Renal cortical epithelial cell (primary cell): ENCODE data around the gene TAF1. TPM values are rescaled to one million over a fixed set of nuclear protein-coding genes. Genes with fewer than 3 reads are reported as not detected.
"Not testable (repeated sequence)": the region's sequence is repeated elsewhere in the genome, so short reads cannot be mapped to it uniquely, and the experiment has no call there.

Source experiments
- DNase-seq: peaks from one replicate; pipeline ENCODE4 v3.0.0-alpha.2; 2011; ENCODE audit warnings: low read depth
- total RNA-seq: library from RNA; depleted of rRNA; stranded (reverse); fragments of >200 nt; gene quantifications from 2 replicates; pipeline ENCODE4 v1.2.3, GENCODE V29; 2014

The TAF1 gene
- total RNA-seq, 1 donor from 2014 or later = 68.4 TPM

DNA sequence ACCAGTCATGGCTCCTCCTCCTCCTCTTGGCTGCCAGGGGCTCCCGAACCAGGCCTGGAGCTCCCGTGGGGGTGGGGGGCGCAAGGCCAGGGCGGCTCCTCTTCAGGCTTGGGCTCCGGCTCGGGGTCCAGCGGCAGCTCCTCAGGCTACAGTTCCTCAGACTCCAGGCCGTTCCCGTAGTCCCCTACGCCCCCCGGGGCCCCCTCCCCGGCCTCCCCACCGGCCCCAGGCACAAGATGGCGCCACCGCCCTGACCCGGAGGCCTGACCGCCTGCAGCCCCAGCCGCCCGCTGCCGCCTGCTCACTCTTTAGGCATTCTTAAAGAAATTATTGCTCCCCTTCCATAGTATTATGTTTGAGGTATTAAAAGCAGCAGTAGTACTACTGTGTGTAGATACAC lies 54.5 kb downstream of the TAF1 start:
- DNase-seq = no peak

DNA sequence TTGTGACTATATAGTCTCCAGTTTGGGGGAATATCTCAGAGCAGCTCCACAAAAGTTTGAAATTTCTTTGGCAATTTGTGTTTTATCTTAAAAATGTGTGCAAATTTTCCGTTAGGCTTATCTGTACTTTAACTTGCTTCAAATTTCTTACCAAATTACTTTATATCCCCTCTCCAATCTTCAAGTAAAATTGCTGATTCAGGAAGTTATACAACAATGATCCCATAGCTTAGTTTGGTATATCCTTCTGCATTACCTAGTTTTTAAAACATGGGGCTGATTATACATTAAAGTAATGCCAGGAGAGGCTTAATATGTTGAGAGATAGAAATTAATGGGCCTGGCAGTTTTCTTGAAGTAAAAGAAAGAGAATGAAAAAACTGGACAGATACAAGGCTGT lies 66.6 kb downstream of the TAF1 start:
- DNase-seq = no peak

DNA sequence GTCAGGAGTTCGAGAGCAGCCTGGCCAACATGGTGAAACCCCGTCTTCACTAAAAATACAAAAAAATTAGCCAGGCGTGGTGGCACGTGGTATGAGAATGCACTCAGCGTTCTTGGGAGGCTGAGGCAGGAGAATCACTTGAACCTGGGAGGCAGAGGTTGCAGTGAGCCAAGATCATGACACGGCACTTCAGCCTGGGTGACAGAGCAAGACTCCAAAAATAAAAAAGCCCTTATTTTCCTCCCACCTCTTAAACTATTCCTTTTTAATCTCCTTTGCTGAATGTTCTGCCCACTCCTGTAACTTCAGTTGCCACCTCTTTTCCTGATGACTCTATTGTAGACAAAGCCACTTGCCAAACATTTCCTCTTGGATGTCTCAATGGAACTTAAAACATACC lies 72.6 kb downstream of the TAF1 start:
- DNase-seq = no peak

- DNase-seq = no peak
Measured at GRCh38 chrX:71439420-71439819, 73.3 kb downstream of the TAF1 start.

DNA sequence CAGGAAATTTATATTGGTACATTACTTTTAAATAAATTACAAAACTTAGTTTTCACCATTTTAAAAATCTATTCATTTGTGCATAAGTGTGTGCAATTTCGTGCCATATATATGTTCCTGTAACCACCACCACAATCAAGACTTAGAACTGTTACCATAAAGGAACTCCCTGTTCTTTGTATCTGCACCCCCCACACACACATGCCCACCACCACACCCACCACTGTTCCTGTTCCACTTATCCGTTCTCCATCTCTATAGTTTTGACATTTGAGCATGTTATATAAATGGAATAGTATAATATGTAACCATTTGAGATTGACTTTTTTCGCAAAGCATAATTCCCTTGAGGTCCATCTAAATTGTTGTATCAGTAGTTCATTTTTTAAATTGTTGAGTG lies 73.7 kb downstream of the TAF1 start:
- DNase-seq = no peak

DNA sequence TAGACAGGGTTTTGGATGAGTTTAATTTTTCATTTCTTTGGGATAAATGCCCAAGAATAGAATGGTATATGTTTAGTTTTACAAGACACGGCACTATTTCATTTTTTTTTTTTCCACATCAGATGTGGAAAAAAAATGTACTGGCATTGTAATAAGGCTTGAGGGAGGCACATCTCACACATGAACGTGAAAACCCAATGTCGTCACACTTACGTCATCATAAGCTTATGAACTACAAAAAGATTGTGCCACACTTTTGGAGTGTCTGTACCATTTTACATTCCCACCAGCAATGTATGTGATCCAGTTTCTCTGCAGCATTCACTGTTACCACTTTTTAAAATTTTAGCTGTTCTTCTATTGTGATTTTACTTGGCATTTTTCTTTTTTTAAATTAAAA lies 74.2 kb downstream of the TAF1 start:
- DNase-seq = no peak

GRCh38 chrX:71441809-71442208 lies 75.7 kb downstream of the TAF1 start:
- not testable (repeated sequence) for DNase-seq

- no peak for DNase-seq
Measured at GRCh38 chrX:71450433-71451106, 84.4 kb downstream of the TAF1 start.

- DNase-seq = not testable (repeated sequence)
Measured at GRCh38 chrX:71451518-71451917, 85.4 kb downstream of the TAF1 start.

- no peak for DNase-seq
Measured at GRCh38 chrX:71453056-71453455, 86.9 kb downstream of the TAF1 start.

- no peak for DNase-seq
Measured at GRCh38 chrX:71454222-71454621, 88.1 kb downstream of the TAF1 start.

DNA sequence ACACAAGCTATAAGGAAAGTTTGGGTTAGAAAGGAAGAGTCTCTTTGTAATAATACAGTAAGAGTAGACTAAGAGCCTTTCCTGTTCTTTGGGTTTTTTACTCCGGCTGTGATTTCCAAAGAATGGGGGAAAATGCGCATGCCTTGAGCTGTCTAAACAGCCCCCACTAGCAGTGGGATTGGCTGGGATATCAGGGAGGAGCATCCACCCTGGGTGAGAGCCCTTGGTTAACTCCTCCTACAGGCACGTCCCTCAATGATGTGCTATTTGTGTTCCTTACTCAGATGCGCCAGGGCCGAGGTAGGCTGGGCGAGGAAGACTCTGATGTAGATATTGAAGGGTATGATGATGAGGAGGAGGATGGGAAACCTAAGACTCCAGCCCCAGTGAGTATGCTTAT lies 92.7 kb downstream of the TAF1 start:
- DNase-seq = no peak

GRCh38 chrX:71464968-71465367 lies 98.8 kb downstream of the TAF1 start:
- DNase-seq = no peak

DNA sequence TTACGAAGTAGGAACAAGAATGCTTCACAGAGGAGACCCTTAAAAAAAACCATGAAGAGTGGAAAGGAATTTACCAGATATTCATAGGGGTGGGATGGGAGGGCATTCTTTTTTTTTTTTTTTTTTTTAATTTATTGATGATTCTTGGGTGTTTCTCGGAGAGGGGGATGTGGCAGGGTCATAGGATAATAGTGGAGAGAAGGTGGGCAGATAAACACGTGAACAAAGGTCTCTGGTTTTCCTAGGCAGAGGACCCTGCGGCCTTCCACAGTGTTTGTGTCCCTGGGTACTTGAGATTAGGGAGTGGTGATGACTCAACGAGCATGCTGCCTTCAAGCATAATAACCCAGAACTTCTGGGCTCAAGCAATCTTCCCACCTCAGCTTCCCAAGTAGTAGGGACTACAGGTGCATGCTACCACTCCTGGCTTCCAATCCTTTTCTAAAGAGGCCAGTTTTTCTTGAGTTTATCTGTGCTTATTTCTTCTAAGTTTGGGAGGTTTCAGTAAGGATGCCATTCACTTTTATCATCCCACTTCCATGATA lies 100.9 kb downstream of the TAF1 start:
- DNase-seq = peak; percentile 8

- DNase-seq = no peak
Measured at GRCh38 chrX:71475785-71476540, 109.8 kb downstream of the TAF1 start.

DNA sequence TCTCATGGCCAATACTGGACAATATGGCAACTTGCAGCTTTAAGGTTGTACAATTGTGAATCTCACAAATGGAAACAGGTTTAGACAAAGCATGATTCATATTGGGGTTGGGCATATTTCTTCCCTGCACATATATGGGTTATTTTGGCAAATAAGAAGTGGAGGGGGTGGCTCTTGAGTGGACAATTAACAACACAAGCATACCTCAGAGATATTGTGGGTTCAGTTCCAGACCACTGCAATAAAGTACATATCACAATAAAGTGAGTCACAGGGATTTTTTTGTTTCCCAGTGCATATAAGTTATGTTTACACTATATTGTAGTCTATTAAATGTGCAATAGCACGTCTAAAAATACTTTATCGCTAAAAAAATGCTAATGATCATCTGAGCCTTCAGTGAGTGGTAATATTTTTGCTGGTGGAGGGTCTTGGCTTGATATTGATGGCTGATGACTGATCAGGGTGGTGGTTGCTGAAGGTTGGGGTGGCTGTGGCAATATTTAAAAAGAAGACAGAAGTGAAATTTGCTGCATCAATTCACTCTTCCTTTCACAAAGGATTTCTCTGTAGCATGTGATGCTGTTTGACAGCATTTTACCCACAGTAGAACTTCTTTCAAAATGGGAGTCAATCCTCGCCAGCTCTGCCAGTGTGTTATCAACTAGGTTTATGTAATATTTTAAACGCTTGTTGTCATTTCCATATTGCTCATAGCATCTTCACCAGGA lies 116.2 kb downstream of the TAF1 start:
- no peak for DNase-seq

DNA sequence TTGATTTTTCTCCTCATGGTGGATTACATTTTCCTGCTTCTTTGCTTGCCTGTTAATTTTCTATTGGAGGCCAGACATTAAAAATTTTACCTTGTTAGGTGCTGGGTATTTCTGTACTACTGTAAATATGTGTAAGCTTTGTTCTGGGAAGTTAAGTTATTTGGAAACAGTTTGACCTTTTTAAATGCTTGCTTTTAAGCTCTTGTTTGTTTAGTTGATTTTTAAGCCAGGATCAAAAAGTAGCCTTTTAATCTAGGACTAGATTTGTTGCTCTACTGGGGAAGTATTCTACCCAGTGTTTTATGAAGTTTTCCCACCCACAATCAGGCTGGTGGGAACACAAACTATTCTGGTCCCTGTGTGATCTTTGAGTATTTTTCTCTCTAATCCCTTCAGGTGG lies 121.7 kb downstream of the TAF1 start:
- no peak for DNase-seq

DNA sequence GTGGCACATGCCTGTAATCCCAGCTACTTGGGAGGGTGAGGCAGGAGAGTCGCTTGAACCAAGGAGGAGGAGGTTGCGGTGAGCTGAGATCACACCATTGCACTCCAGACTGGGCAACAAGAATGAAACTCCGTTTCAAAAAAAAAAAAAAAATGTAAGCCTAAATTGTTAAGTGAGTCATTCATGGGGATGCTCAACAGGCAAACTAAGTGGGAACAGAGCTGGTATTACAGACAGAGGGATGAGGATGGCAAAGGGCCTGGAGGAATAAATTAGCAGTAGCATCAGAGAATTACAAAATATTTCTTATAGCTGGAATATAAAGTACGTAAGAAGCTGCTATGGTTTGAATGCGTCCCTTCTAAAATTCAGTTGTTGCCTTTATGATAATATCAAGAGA lies 123.4 kb downstream of the TAF1 start:
- no peak for DNase-seq

GRCh38 chrX:71492231-71493065 lies 126.3 kb downstream of the TAF1 start:
- DNase-seq = no peak

DNA sequence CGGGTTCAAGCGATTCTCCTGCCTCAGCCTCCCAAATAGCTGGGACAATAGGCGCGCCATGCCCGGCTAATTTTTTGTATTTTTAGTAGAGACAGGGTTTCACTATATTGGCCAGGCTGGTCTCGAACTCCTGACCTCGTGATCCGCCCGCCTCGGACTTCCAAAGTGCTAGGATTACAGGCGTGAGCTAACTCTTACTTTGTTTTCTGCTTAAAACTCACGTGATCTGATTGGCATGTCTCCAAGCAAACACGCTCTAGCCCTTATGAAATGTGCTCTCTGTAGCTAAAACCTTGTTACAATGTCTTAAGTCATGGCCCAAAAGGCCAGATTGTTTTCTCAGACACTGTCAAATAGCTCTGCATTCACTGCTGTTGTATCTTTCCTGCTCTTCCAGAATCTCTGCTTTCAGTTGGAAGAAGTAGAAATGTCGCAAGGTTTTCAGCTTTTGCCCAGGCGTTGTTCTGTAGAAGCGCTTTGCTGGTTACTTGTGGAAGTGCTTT lies 127.0 kb downstream of the TAF1 start:
- DNase-seq = peak; percentile 19

- DNase-seq = not testable (repeated sequence)
Measured at GRCh38 chrX:71495979-71496378, 129.8 kb downstream of the TAF1 start.
